ENCODE measurements around the gene SLC35A4.

SLC35A4 gene

DNA sequence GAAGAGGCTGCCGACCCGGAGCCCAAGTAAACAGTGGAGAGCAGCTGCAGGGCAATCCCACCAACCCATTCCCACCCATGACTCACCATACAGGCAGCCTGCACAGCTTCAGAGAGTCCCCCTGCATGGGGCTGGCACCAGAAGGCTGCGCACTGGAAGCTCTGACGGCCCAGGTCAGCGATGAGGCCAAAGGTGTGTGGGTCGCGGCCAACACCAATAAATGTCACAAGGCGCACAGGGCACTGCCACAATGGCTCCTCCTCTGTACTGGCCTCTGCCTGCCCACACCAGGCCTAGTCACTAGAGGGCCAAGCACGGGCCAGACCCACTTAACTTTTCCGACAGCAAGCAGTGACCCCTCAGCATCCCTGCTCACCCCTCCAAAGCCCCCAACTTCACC is 4.4 kb upstream of the SLC35A4 start:
- TF ChIP-seq CTCF (IDR thresholded peaks at IDR 0.05): no peak
- no peak overlapping the region for H3K27ac Mint-ChIP-seq
- H3K9me3 Mint-ChIP-seq: no peaks in the 10 kb centered on the region
- peaks cover 4% of the 10 kb centered on the region for H3K36me3 Mint-ChIP-seq (ENCODE audit: low read depth)
- H3K27me3 Mint-ChIP-seq (ENCODE audit: low read depth, poor library complexity): no peaks in the 10 kb centered on the region
- peaks cover 48% of the 10 kb centered on the region for H3K4me1 Mint-ChIP-seq
- no peak overlapping the region for H3K4me3 Mint-ChIP-seq
- no peak for DNase-seq

GRCh38 chr5:140561753-140562523 is 2.7 kb upstream of the SLC35A4 start:
- Mint-ChIP-seq H3K27ac (no peak overlapping the region), H3K36me3 (ENCODE audit: low read depth) (peaks cover 5% of the 10 kb centered on the region), H3K9me3 (no peaks in the 10 kb centered on the region), H3K27me3 (ENCODE audit: low read depth, poor library complexity) (no peaks in the 10 kb centered on the region), H3K4me1 (peaks cover 43% of the 10 kb centered on the region), H3K4me3 (no peak overlapping the region)
- no peak for TF ChIP-seq CTCF (IDR thresholded peaks at IDR 0.05)
- no peak for DNase-seq

DNA sequence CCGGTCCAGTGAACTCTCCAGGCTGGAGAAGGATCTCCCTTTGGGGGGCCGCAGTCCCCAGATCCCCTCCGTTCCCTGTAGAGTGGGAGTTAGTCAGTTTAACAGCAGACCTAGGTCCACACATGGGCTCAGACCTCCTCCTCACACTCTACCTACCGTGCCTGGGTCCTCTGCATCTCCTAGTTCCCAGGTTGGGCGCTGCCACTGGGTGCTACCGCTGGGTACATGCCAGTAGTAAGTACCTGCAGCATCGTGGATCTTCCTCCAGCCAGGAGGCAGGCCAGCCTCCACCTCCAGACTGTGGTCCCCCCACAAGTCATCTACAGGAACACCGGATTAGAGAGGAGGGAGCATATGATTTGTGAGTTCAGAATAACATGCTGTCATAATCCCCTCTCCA is 1.0 kb upstream of the SLC35A4 start:
- no peak for DNase-seq
- Mint-ChIP-seq H3K27ac (peak overlapping the region; percentile 41), H3K9me3 (no peaks in the 10 kb centered on the region), H3K27me3 (ENCODE audit: low read depth, poor library complexity) (no peaks in the 10 kb centered on the region), H3K36me3 (ENCODE audit: low read depth) (peaks cover 11% of the 10 kb centered on the region), H3K4me3 (peak overlapping the region; percentile 94), H3K4me1 (peaks cover 34% of the 10 kb centered on the region)
- no peak for TF ChIP-seq CTCF (IDR thresholded peaks at IDR 0.05)

GRCh38 chr5:140565024-140565779 is 574 bp downstream of the SLC35A4 start:
- Mint-ChIP-seq H3K4me3 (peak overlapping the region; percentile 94), H3K36me3 (ENCODE audit: low read depth) (peaks cover 11% of the 10 kb centered on the region), H3K4me1 (peaks cover 34% of the 10 kb centered on the region), H3K27me3 (ENCODE audit: low read depth, poor library complexity) (no peaks in the 10 kb centered on the region), H3K27ac (peak overlapping the region; percentile 70), H3K9me3 (no peaks in the 10 kb centered on the region)
- no peak for TF ChIP-seq CTCF (IDR thresholded peaks at IDR 0.05)
- no peak for DNase-seq

- no peak for DNase-seq
- Mint-ChIP-seq H3K4me3 (peak overlapping the region; percentile 94), H3K4me1 (peaks cover 34% of the 10 kb centered on the region), H3K36me3 (ENCODE audit: low read depth) (peaks cover 11% of the 10 kb centered on the region), H3K27me3 (ENCODE audit: low read depth, poor library complexity) (no peaks in the 10 kb centered on the region), H3K27ac (no peak overlapping the region), H3K9me3 (no peaks in the 10 kb centered on the region)
- TF ChIP-seq CTCF (IDR thresholded peaks at IDR 0.05): no peak
These were observed 1.1 kb downstream of the SLC35A4 start for GRCh38 chr5:140565780-140566095.

All from nephron progenitor cell (in vitro differentiated cells).